ENCODE data around the gene ITPA. TPM values are rescaled to one million over a fixed set of nuclear protein-coding genes. Genes with fewer than 3 reads are reported as not detected.

Gene ITPA
- total and polyA plus RNA-seq, 2 of the 13 experiments (the other 11 are each of a cell fraction or from before 2014, with no cell fraction given): 60.1 to 103 TPM

- TF ChIP-seq ZBED4 (CRISPR knock-in tag; IDR thresholded peaks at IDR 0.05; ENCODE audit: borderline replicate concordance) (0 out of 2 replicates have a peak, but pooled peaks have one; percentile 50), CBX5 (CRISPR knock-in tag; IDR thresholded peaks at IDR 0.05; ENCODE audit: borderline replicate concordance) (peak; percentile 57; the same call in 1 of the 2 replicates), CEBPB (IDR thresholded peaks at IDR 0.05; ENCODE audit: borderline replicate concordance, low read depth, low read length) (peak; percentile 19; the same call in 1 of the 2 replicates), MXD4 (CRISPR knock-in tag; IDR thresholded peaks at IDR 0.05) (peak; percentile 71; the same call in 1 of the 2 replicates), ZNF547 (CRISPR knock-in tag; IDR thresholded peaks at IDR 0.05) (no peak), NPAS2 (CRISPR knock-in tag; IDR thresholded peaks at IDR 0.05; ENCODE audit: borderline replicate concordance) (no peak), CC2D1A (CRISPR knock-in tag; IDR thresholded peaks at IDR 0.05) (no peak), ZNF766 (CRISPR knock-in tag; IDR thresholded peaks at IDR 0.05; ENCODE audit: borderline replicate concordance) (peak; percentile 20; the same call in 1 of the 2 replicates), ZNF138 (CRISPR knock-in tag; IDR thresholded peaks at IDR 0.05; ENCODE audit: low read depth) (no peak), PRDM4 (CRISPR knock-in tag; IDR thresholded peaks at IDR 0.05; ENCODE audit: borderline replicate concordance) (no peak), LBX2 (CRISPR knock-in tag; IDR thresholded peaks at IDR 0.05; ENCODE audit: borderline replicate concordance) (no peak), KDM5A (IDR thresholded peaks at IDR 0.05; ENCODE audit: borderline replicate concordance, low read length) (no peak), ATM (IDR thresholded peaks at IDR 0.05; ENCODE audit: borderline replicate concordance) (no peak), ZNF496 (CRISPR knock-in tag; IDR thresholded peaks at IDR 0.05; ENCODE audit: insufficient replicate concordance) (no peak), RFXAP (CRISPR knock-in tag; IDR thresholded peaks at IDR 0.05; ENCODE audit: borderline replicate concordance) (peak; percentile 63), SIN3A (IDR thresholded peaks at IDR 0.05; ENCODE audit: borderline replicate concordance, low read depth, low read length) (no peak), ZNF576 (CRISPR knock-in tag; IDR thresholded peaks at IDR 0.05) (no peak), U2AF1 (optimal IDR thresholded peaks at IDR 0.05; ENCODE audit: low read depth, low read length) (no peak), ZMYM2 (CRISPR knock-in tag; IDR thresholded peaks at IDR 0.05) (peak; percentile 93), ZNF512 (CRISPR knock-in tag; IDR thresholded peaks at IDR 0.05) (no peak)
These were observed 22.7 kb downstream of the ITPA start (continued) for GRCh38 chr20:3231889-3232588.

All from HepG2 (cell line).